ENCODE results near the gene MYZAP. TPM values are rescaled to one million over a fixed set of nuclear protein-coding genes. Genes with fewer than 3 reads are reported as not detected.

MYZAP gene
- total RNA-seq, 1 experiment from 2014 or later = 5.9 TPM

- H3K79me2 ChIP-seq (ENCODE audit: low read depth) = no peaks in the 10 kb centered on the region
- H3K36me3 ChIP-seq (ENCODE audit: low read depth) = no peaks in the 10 kb centered on the region
- intact Hi-C loops (cut with micrococcal nuclease; ENCODE audit: unreplicated experiment) = no loop called here
- ChIA-PET CTCF (no interaction called here), POLR2A (ENCODE audit: unreplicated experiment) (no interaction called here)
- peaks cover 14% of the 10 kb centered on the region for H3F3A ChIP-seq (ENCODE audit: insufficient read depth, low read depth)
- no peaks in the 10 kb centered on the region for H3K9me3 ChIP-seq (ENCODE audit: insufficient read depth, low read depth)
- no peaks in the 10 kb centered on the region for H3K27me3 ChIP-seq (ENCODE audit: insufficient read depth, low read depth)
- peaks cover 18% of the 10 kb centered on the region for H3K4me1 ChIP-seq (replicated peaks; ENCODE audit: insufficient read depth)
- no peaks in the 10 kb centered on the region for H3K9me2 ChIP-seq (ENCODE audit: insufficient read depth)
- no peak overlapping the region for H2AFZ ChIP-seq
- no peak overlapping the region for H3K4me2 ChIP-seq
- no peaks in the 10 kb centered on the region for H4K20me1 ChIP-seq (ENCODE audit: insufficient read depth)
- BruUV-seq (replicated peaks) = no TSS peak
- TF ChIP-seq CTCF (conservative IDR thresholded peaks at IDR 0.05) (no peak), EZH2 (IDR thresholded peaks at IDR 0.05; ENCODE audit: low read depth) (no peak)
- no peak overlapping the region for H3K27ac ChIP-seq
- no peak overlapping the region for H3K4me3 ChIP-seq
- no peak for DNase-seq
These were observed 35.7 kb upstream of the MYZAP start for GRCh38 chr15:57556040-57556439.

DNA sequence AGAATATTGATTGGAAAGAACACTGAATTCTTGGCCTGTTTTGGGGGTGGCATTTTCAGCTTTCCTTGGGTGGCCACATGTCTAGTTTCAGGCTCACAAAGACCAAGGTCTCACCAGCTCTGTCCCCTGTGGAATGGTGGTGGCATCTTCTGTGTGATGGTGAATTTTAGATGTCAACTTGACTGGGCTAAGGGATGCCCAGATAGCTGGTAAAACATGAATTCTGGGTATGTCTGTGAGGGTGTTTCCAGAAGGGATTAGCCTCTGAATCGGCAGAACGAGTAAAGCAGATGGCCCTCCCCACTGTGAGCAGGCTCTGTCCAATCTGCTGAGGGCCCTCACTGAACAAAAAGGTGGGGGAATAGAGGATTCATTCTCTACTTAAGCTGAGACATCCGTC, 34.4 kb upstream of the MYZAP start:
- intact Hi-C loops (cut with micrococcal nuclease; ENCODE audit: unreplicated experiment) = no loop called here
- ChIA-PET CTCF (no interaction called here), POLR2A (ENCODE audit: unreplicated experiment) (no interaction called here)
- Histone ChIP-seq H3K4me1 (replicated peaks; ENCODE audit: insufficient read depth) (peaks cover 16% of the 10 kb centered on the region), H3K27me3 (ENCODE audit: insufficient read depth, low read depth) (no peaks in the 10 kb centered on the region), H3K36me3 (ENCODE audit: low read depth) (no peaks in the 10 kb centered on the region), H3F3A (ENCODE audit: insufficient read depth, low read depth) (peaks cover 10% of the 10 kb centered on the region), H3K27ac (no peak overlapping the region), H3K9me3 (ENCODE audit: insufficient read depth, low read depth) (no peaks in the 10 kb centered on the region), H2AFZ (no peak overlapping the region), H3K9me2 (ENCODE audit: insufficient read depth) (no peaks in the 10 kb centered on the region), H3K4me2 (no peak overlapping the region), H3K4me3 (no peak overlapping the region), H4K20me1 (ENCODE audit: insufficient read depth) (no peaks in the 10 kb centered on the region), H3K79me2 (ENCODE audit: low read depth) (no peaks in the 10 kb centered on the region)
- no peak for TF ChIP-seq EZH2 (IDR thresholded peaks at IDR 0.05; ENCODE audit: low read depth)
- TF ChIP-seq CTCF (conservative IDR thresholded peaks at IDR 0.05) = no peak
- BruUV-seq (replicated peaks) = no TSS peak
- DNase-seq = no peak

- ChIA-PET CTCF (no interaction called here), POLR2A (ENCODE audit: unreplicated experiment) (no interaction called here)
- no peak for TF ChIP-seq CTCF (conservative IDR thresholded peaks at IDR 0.05)
- no peak for TF ChIP-seq EZH2 (IDR thresholded peaks at IDR 0.05; ENCODE audit: low read depth)
- no peak for DNase-seq
- no peaks in the 10 kb centered on the region for H3K9me2 ChIP-seq (ENCODE audit: insufficient read depth)
- H3K79me2 ChIP-seq (ENCODE audit: low read depth) = no peaks in the 10 kb centered on the region
- no TSS peak for BruUV-seq (replicated peaks)
- no peak overlapping the region for H3K4me3 ChIP-seq
- H2AFZ ChIP-seq = no peak overlapping the region
- intact Hi-C loops (cut with micrococcal nuclease; ENCODE audit: unreplicated experiment) = no loop called here
- H3K27me3 ChIP-seq (ENCODE audit: insufficient read depth, low read depth) = no peaks in the 10 kb centered on the region
- no peaks in the 10 kb centered on the region for H3K36me3 ChIP-seq (ENCODE audit: low read depth)
- peaks cover 11% of the 10 kb centered on the region for H3K4me1 ChIP-seq (replicated peaks; ENCODE audit: insufficient read depth)
- H3F3A ChIP-seq (ENCODE audit: insufficient read depth, low read depth) = peaks cover 6% of the 10 kb centered on the region; the same call in 1 of the 2 replicates
- no peaks in the 10 kb centered on the region for H3K9me3 ChIP-seq (ENCODE audit: insufficient read depth, low read depth)
- H3K4me2 ChIP-seq = no peak overlapping the region
- H4K20me1 ChIP-seq (ENCODE audit: insufficient read depth) = no peaks in the 10 kb centered on the region
- H3K27ac ChIP-seq = no peak overlapping the region
These were observed 33.9 kb upstream of the MYZAP start for GRCh38 chr15:57557810-57558209.

All from PC-9 (cell line).